OCI-LY1 (cell line): ENCODE results near the gene ABCC11.

ENCODE experiments used
- CTCF ChIP-seq: fragments of 200-600 bp; sonication (generic), shearing (Covaris generic); IDR thresholded peaks from 2 replicates; pipeline ENCODE4 v1.5.1; 2017; ENCODE audit warnings: mild to moderate bottlenecking, antibody characterized with exemption, low read length, moderate library complexity, mixed read lengths
- EZH2 ChIP-seq: fragments of 200-600 bp; sonication (generic), shearing (Covaris generic); IDR thresholded peaks from 2 replicates; pipeline ENCODE4 v1.8.0; 2017; ENCODE audit warnings: borderline replicate concordance, mixed run types, mild to moderate bottlenecking, antibody characterized with exemption, low read length, moderate library complexity, mixed read lengths

- TF ChIP-seq CTCF (no peak), EZH2 (no peak)
Observed at GRCh38 chr16:48201515-48202201, 45.7 kb downstream of the ABCC11 start.
